GF-D8 (cell line): Measurements from ENCODE around the gene AMOTL1.
"Not testable (repeated sequence)": the region's sequence is repeated elsewhere in the genome, so short reads cannot be mapped to it uniquely, and the experiment has no call there.

ENCODE experiments used
- DNase-seq: peaks from one replicate; lab custom pipeline; 2025; lab: John Stamatoyannopoulos, UW

AMOTL1 gene

GRCh38 chr11:94820480-94820879, 52.3 kb downstream of the AMOTL1 start:
- no peak for DNase-seq

GRCh38 chr11:94821439-94821838, 53.3 kb downstream of the AMOTL1 start:
- no peak for DNase-seq

GRCh38 chr11:94822080-94822479, 53.9 kb downstream of the AMOTL1 start:
- DNase-seq = no peak

- no peak for DNase-seq
These were observed 55.1 kb downstream of the AMOTL1 start for GRCh38 chr11:94823102-94823732.

- no peak for DNase-seq
These were observed 56.9 kb downstream of the AMOTL1 start for GRCh38 chr11:94825031-94825430.

DNA sequence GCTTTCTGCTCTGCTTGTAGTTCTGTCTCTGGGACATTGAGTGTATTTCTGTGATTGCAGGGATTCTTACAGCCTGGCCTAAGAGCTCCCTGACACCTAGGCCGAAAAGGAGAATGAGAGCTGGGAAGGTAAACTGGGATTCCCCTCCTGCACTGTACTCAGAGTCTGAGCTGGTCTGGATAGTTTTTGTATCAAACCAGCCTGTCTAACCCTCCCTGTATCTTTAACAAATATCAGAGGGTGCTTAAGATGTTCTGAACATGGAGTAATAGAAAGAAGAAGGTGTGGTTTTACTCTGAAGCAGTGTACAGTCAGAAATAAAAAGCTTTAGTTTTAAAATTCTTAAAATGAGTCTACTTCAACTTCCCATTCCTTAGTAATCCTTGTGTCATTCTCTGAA, 57.3 kb downstream of the AMOTL1 start:
- DNase-seq = no peak

DNA sequence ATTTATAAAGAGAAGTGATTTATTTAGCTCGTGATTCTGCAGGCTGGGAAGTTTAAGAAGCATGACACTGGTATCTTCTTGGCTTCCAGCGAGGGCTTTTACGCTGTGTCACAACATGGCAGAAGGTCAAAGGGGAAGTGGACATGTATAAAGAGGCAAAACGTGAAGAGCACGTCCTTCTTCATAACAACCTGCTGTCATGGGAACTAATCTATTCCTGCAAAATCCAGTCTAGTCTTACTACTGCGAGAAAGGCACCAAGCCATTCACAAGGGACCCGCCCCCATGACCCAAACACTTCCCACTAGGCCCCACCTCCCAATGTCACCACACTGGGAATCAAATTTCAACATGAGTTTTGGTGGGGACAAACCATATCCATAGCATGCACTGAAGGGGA, 58.3 kb downstream of the AMOTL1 start:
- DNase-seq = no peak

DNA sequence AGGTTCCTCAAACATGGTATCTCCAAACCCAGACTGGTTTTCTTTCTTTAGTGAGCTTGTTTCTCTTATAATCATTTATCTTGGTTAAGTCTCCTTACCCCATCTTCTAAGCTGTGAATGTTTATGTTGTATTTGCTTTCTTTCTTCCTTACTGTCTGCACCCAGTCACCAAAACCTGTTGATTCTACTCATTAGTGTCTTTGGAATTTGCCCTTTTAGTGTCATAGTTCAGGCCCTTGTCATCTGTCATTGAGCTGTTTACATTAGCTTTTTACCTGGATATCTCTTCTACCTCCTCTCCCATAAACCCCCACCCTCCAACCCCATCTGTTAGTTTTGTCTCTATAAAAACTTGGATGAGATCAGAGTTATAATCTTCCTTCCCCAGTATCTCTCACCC, 59.9 kb downstream of the AMOTL1 start:
- DNase-seq = no peak

DNA sequence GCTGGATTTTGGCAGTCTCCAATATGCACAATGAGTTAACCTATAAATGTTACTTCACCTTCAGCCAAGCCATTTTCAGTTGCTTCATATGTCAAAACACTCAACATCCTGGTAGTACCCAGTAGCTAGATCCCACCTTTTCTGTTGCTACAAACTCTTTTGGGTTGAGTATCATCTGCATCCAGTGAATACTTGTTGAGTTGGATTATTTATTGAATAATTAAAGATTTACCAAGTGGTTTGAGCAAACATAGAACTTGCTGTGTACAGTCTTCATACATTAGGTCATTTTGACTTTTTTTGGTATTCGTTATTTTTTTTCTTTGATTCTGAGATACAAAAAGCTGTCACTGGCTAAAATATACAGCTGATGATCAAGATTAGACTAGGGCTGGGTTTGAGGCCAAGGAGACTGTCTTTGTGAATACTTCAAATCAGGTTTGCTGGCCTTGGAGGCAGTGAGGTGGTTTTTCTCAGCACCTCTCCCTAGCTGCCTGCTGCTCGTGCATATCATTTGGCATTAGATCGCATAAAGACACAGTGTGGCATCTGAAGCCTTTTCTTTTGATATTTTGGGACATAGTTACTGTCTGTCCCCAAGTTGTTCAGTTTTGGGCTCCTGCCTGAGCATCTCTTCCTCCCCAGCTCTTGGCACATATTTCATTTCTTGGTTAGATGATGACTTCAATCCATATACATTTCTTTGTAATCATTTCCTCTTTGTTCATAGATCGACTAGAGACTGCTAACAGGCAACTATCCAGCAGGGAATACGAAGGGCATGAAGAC, 62.8 kb downstream of the AMOTL1 start:
- no peak for DNase-seq

GRCh38 chr11:94831529-94831928, 63.4 kb downstream of the AMOTL1 start:
- DNase-seq = no peak

- no peak for DNase-seq
These were observed 64.6 kb downstream of the AMOTL1 start for GRCh38 chr11:94832604-94833235.

- DNase-seq = no peak
These were observed 66.9 kb downstream of the AMOTL1 start for GRCh38 chr11:94834911-94835593.

DNA sequence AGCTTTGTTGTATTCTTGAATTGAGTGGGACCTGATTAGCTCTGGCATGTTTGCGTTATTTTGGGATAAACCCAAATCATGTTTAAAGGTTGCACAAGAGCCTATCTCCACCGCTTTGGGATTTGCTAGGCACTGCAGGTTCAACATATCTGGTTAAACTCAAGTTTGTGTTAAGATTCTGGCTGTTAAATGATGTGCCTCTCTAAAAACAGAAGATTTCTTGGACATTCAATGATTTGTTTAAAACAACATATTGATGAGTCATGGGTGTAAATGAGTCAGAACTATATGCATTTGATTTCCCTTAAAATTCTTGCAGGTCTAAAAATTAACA, 67.4 kb downstream of the AMOTL1 start:
- DNase-seq = no peak

GRCh38 chr11:94837317-94837716, 69.2 kb downstream of the AMOTL1 start:
- DNase-seq = no peak

- no peak for DNase-seq
These were observed 70.0 kb downstream of the AMOTL1 start for GRCh38 chr11:94838027-94838731.

DNA sequence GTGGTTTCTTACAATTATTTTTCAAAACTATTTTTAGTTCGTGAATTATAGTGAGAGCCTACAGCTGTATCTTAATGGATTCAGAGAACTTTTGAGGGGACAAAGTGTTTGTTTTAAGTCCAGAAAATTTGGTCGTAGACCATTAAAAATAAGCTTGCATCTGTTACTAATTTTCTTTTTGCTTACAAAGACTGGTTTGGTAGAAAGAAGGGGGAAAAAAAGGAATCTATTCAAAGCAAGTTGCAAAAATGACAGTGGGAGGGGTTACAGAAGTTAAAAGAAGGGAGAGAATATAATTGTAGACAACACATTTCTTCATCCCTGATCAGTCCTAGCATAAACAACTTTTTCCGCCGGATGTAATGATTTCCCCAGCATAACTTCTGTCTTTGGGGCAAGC, 72.1 kb downstream of the AMOTL1 start:
- DNase-seq = no peak

DNA sequence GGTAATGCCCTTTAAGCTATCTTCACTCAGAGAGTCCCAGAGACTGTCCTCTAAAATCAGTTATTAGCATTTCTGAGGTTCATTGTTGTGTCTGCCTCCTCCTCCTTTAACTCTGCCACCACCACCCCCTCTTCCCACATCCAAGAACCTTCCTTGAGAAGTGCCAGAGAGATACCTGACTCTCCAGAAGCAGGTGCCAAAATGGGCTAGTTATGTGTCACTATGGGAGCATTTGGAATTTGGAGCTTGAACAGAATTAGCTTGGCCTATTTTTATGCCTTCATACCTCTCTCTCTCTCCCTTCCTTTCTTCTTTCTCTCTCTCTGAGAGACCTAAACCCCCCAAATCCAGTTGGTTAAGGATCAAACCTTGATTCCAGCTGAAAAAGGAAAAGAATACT, 75.9 kb downstream of the AMOTL1 start:
- no peak for DNase-seq

DNA sequence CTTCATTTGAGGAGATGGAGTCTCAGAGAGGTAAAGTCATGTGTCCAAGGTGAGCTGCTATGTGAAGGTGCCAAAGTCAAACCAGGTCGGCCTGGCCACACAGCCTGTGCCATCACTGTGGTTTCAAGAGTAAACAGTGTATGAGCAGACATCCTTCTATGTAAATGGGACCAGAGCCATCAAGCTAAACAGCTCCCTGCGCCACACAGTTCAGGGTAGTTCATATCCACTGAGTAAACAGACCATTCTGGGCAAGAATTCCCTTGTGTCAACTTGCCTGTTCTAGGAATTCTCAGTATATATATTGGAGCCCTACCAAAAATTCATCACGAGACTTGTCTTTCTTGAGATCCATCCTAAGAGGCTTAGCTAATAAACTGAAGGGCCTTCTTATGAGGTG, 77.5 kb downstream of the AMOTL1 start:
- DNase-seq = no peak

GRCh38 chr11:94849839-94850238, 81.7 kb downstream of the AMOTL1 start:
- no peak for DNase-seq

GRCh38 chr11:94851864-94852636, 83.9 kb downstream of the AMOTL1 start:
- DNase-seq = no peak

GRCh38 chr11:94853288-94853687, 85.1 kb downstream of the AMOTL1 start:
- not testable (repeated sequence) for DNase-seq
